ENCODE data around the gene CDH13.

Gene CDH13

GRCh38 chr16:83397601-83398291, 771.0 kb downstream of the CDH13 start:
- no peak for DNase-seq

- DNase-seq: peak in 1 of 3 donors; percentile 0
Observed at GRCh38 chr16:83400234-83400633, 773.5 kb downstream of the CDH13 start.

- DNase-seq: no peak
Observed at GRCh38 chr16:83402160-83402814, 775.5 kb downstream of the CDH13 start.

DNA sequence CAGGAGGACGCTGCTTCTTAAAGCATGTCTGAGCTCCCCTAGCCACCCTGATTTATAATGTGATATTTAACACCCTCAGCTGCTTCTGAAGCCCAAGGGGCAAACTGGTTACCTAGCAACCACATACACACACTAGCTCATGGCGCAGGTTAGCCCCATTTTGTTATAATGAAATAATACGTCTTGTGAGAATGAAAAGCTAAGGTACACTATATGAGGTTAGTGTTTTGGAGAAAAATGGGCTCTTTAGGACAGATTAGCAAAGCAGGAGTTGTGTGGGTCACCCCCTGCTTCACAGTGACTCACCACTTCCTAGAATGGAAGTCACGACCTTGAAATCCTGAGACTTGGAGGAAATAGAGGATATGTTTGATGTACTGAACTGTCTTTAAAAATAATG, 776.2 kb downstream of the CDH13 start:
- no peak for DNase-seq

DNA sequence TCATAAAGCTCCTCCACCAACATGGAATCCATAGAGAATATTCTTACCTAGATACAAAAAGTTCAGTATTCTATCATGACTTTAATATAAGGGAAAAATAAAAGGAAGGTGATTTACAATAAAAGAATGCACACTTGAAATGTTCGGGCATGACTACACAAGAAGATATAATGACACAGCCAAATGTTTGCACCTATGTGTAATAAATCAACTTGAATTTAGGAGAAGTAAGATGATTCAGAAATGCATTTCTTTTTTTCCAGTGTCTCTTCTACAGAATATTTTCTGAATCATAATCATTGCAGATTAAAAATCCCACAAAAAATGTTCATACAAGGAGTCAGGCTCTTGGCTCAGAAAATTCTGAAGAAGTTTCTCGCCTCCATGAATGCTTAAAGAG, 777.0 kb downstream of the CDH13 start:
- no peak for DNase-seq

DNA sequence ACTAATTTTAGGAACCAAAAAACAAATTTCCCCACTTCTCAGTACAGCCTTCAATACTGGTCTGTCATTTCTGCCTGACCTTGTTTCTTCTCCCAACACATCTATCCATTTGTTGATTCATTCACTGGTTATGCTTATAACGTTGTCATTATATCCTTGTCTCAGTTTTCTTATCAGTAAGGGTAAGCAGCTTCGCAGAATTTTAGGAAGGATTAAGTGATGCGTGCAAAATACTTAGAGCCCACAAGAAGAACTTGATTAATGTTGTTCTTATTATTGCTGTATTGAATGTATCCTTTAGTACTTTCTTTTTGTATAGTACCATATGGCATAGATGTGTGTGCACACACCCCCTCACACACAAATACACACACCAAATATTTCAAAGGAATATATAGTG, 777.5 kb downstream of the CDH13 start:
- DNase-seq: no peak

DNA sequence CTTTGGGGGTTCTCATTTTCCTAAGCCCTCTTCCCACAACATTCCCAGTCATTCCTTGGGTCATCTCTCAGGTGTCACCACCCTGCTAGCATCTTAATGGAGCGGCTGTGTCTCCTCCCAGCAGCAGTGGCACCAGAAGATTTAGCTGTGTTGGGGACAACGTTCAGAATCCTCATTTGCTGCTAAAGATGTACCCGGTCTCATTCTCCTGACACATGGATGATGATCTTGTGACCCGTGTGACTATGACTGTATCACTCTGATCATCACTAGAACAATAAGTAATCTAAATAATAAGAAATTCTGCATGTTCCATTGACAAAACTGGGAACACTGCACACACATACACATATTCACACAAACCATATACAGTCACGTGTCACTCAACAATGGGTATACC, 781.2 kb downstream of the CDH13 start:
- DNase-seq: no peak

- DNase-seq: no peak
Observed at GRCh38 chr16:83409347-83409746, 782.6 kb downstream of the CDH13 start.

DNA sequence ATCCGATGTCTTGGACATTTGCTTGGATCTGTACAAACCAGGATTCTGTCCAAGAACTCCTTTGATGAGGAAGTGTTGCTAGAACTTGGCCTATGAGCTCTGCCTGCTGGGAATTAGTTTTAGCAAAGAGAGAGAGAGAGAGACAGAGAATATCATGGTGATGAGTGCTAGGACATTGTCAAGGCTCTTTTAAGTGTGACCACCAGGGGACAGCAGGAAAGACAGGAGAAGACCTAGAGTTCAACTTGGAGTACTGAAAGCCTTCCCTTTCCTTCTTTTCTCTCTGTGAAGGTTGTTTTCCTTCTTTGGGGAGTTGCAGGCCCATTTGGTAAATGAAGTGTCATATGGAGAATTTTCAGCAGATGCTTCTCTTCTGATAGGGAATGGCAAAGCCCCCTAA, 791.8 kb downstream of the CDH13 start:
- DNase-seq: no peak

DNA sequence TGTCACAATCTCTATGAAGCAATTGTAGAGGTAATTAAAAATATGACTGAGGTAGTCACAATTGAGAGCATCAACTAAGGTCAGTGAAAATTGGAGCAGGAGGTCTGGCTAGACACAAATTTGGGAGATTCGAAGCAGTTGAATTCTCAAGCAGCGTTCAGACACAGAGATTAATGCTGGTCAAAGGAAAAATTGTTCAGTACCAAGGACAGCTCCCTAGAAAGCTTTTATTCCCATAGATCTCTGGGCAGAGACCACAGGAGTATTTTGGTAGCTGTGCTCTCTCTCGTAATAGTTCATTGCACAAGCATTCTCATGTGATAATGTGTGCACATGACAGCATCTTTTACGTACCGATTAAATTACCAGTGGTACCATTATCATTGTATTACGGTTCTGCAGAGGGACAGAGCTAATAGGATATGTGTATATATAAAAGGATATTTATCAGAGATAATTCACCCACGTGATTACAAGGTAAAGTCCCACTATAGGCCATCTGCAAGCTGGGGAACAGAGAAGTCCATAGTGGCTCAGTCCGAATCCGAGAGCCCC, 793.5 kb downstream of the CDH13 start:
- DNase-seq: peak in 2 of 3 donors; percentile 16 to 23

GRCh38 chr16:83433201-83433600, 806.4 kb downstream of the CDH13 start:
- no peak for DNase-seq

DNA sequence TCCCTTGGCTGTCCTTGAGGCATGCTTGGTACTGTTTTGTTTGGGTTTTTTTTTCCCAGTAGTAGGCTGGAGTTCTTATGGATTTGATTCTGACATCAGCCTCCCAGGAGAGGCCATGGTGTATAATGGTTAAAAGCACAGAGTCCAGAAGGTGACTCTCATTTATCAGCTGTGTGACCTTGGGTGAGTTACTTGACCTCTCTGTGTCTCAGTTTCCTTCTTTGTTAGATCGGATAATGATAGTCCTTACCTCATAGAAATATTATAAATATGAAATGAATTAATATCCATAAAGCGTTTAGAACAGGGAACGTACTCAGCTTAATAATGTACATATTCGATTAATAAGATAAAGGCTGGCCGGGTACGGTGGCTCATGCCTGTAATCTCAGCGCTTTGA, 810.3 kb downstream of the CDH13 start:
- no peak for DNase-seq

- no peak for DNase-seq
Observed at GRCh38 chr16:83438326-83438725, 811.6 kb downstream of the CDH13 start.

DNA sequence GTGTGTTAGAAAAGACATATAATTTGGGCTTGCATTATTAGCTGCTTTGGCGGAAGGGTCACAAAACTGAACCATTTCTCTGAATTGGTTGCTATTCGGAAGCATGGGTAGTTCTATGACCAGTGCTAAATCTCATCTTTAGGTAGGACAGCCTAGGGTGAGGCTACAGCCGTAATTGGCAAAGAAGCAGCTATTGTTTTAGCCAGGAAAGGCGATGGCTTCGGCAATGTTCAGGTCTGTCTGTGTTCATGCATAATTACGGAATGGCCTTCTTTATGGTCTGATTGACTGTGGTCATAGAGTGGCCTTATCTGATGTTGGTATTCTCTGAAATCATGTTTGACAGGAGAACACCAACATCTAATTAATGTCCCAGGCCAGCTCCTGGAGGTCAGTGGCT, 812.6 kb downstream of the CDH13 start:
- no peak for DNase-seq

- DNase-seq: no peak
Observed at GRCh38 chr16:83441517-83441916, 814.7 kb downstream of the CDH13 start.

GRCh38 chr16:83443972-83444371, 817.2 kb downstream of the CDH13 start:
- DNase-seq: no peak

DNA sequence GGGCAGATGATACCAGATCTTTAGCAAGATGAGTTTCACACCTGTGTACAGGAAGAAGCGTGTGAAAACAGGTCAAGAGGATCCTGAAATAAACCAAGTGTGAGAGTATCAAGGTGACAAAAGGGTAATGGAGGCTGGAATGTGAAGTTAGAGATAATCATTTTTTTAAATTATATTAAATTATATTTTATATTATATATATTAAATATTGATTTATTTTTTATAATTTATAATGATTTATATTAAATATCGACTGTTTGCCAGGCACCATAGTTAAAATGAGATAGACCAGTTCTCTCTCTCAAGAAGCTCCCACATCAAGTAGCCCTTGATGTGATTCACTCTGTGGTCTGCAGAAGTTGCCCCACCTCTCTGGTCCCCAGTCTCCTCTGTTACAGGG, 820.8 kb downstream of the CDH13 start:
- no peak for DNase-seq

- DNase-seq: no peak
Observed at GRCh38 chr16:83449861-83450260, 823.1 kb downstream of the CDH13 start.

GRCh38 chr16:83453977-83454376, 827.2 kb downstream of the CDH13 start:
- no peak for DNase-seq

DNA sequence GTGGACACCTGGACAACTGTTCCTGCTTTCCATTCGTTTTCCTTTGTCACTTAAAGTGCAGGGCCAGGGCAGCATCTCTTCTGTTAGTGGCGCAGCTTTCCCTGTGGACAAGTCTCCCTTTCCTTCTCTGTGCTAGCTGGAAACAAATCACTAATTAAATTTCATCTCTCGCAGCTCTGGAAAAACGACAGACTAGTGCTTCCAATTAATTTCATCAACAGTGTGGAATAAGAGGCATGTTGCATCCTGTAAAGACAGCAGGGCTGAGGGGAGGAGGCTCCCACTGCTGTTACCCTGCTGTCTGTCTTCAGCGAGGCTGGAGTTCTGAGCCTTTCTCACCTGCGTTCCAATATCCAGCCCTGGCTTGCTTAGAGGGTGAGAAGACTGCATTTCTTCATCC, 828.9 kb downstream of the CDH13 start:
- no peak for DNase-seq

GRCh38 chr16:83456934-83457333, 830.2 kb downstream of the CDH13 start:
- DNase-seq: no peak

DNA sequence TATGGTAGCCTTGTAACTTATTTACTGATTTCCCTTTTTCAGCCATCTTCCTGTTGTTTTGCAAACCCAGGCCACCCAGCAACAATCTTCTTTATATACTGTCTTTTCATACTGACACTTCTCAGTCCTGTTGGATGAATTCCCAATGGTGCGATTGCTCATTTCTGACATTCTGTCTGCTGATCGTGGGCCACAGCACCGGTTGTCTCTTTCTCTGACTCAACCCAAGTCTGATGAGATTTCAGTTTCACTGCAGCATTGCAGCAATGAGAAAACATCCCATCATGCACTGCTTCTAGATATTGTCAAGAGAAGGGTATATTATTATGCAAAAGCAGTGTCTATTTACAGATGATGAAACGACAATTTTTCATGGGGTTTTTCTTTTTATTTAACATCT, 831.8 kb downstream of the CDH13 start:
- peak in 1 of 3 donors; percentile 21 for DNase-seq

- DNase-seq: no peak
Observed at GRCh38 chr16:83464991-83465390, 838.2 kb downstream of the CDH13 start.

GRCh38 chr16:83470416-83470815, 843.6 kb downstream of the CDH13 start:
- no peak for DNase-seq

Data from suppressor macrophage treated with lipopolysaccharide for 1 hour (primary cell).